ENCODE results near the gene C5orf15.

DNA sequence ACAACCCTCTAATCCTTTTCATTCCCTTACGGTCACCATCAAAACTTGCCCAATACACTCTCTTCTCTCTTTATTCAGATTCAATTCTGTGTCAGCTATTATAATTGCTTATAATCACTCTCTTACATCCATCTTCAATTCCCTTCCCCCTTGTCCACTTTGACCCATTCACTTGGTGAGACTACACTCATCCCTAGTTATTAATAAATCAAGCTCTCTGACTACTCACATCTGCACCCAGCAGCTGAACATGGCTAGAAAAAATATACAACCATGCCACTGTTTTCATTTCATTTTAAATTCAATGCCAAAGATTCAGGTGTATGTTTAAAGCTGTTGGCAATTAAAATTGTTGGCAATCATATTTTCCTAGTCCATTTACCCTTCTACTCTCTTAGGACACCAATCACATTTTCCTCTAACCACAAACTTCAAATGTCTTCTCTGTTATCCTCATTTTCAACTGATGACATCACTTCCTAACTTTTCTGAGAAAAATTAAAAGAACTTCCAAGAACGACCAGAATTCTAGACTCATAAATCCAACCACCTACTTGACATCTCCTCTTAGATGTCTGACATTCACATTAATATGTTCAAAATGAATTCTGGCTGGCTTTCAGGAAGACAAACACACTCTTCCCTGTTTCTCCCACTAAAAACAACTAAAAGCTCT, 5.5 kb downstream of the C5orf15 start:
- TF ChIP-seq, protein P1, sequence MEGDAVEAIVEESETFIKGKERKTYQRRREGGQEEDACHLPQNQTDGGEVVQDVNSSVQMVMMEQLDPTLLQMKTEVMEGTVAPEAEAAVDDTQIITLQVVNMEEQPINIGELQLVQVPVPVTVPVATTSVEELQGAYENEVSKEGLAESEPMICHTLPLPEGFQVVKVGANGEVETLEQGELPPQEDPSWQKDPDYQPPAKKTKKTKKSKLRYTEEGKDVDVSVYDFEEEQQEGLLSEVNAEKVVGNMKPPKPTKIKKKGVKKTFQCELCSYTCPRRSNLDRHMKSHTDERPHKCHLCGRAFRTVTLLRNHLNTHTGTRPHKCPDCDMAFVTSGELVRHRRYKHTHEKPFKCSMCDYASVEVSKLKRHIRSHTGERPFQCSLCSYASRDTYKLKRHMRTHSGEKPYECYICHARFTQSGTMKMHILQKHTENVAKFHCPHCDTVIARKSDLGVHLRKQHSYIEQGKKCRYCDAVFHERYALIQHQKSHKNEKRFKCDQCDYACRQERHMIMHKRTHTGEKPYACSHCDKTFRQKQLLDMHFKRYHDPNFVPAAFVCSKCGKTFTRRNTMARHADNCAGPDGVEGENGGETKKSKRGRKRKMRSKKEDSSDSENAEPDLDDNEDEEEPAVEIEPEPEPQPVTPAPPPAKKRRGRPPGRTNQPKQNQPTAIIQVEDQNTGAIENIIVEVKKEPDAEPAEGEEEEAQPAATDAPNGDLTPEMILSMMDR (conservative IDR thresholded peaks at IDR 0.05 in 1 of 2, IDR thresholded peaks at IDR 0.05 in 1 of 2; ENCODE audit: extremely low read depth in 1 of 2, insufficient read depth in 1 of 2, low read depth in 1 of 2, low read length in 2 of 2), result no peak
- no peak for TF ChIP-seq EZH2 (IDR thresholded peaks at IDR 0.05; ENCODE audit: borderline replicate concordance, low read length)
